Measurements from ENCODE around the gene UBR1. TPM values are rescaled to one million over a fixed set of nuclear protein-coding genes. Genes with fewer than 3 reads are reported as not detected.

Gene UBR1
- total RNA-seq, 1 experiment from 2014 or later = 22.6 TPM

- H3K9me2 ChIP-seq (replicated peaks; ENCODE audit: low read length) = no peaks in the 10 kb centered on the region
- H3K27me3 ChIP-seq (ENCODE audit: low read length) = no peaks in the 10 kb centered on the region
- DNase-seq = no peak
- no peaks in the 10 kb centered on the region for H3F3A ChIP-seq (ENCODE audit: low read length, unreplicated experiment)
- H3K36me3 ChIP-seq (ENCODE audit: low read depth, low read length) = peaks cover 3% of the 10 kb centered on the region
- H3K27ac ChIP-seq (ENCODE audit: low read length) = no peak overlapping the region
- POLR2A ChIA-PET (ENCODE audit: unreplicated experiment) = interaction anchor here (0.5 to 0.6 kb wide), 2 partner anchors 13 to 166 kb away, joined by 3 to 7 read pairs; no protein-coding TSS in a partner anchor
- H3K4me3 ChIP-seq (ENCODE audit: low read length) = no peak overlapping the region
- CTCF ChIA-PET = interaction anchor here (0.6 kb wide), 2 partner anchors 11 to 129 kb away, joined by 3 to 4 read pairs; no protein-coding TSS in a partner anchor
- no peaks in the 10 kb centered on the region for H4K20me1 ChIP-seq (ENCODE audit: low read length)
- TF ChIP-seq CTCF (conservative IDR thresholded peaks at IDR 0.05; ENCODE audit: low read depth, low read length) = no peak
- H3K4me1 ChIP-seq (ENCODE audit: insufficient read depth, low read length) = peaks cover 2% of the 10 kb centered on the region
- no peak overlapping the region for H3K4me2 ChIP-seq (ENCODE audit: low read length)
- no peaks in the 10 kb centered on the region for H3K79me2 ChIP-seq (ENCODE audit: low read length)
- no peaks in the 10 kb centered on the region for H3K9me3 ChIP-seq (ENCODE audit: low read length)
- H3K9ac ChIP-seq (ENCODE audit: low read length) = no peak overlapping the region
- no TSS peak for BruUV-seq (replicated peaks)
- intact Hi-C loops (cut with micrococcal nuclease) = no loop called here
- no peak overlapping the region for H2AFZ ChIP-seq (ENCODE audit: low read length)
- no peak for ATAC-seq
Observed at GRCh38 chr15:42940527-42940926, 165.3 kb downstream of the UBR1 start.

- POLR2A ChIA-PET (ENCODE audit: unreplicated experiment) = interaction anchor here (0.5 to 0.6 kb wide), 2 partner anchors 12 to 167 kb away, joined by 3 to 7 read pairs; no protein-coding TSS in a partner anchor
- CTCF ChIA-PET = no interaction called here
- H3K79me2 ChIP-seq (ENCODE audit: low read length) = no peaks in the 10 kb centered on the region
- TF ChIP-seq EZH2phosphoT487 (IDR thresholded peaks at IDR 0.05; ENCODE audit: borderline replicate concordance, low read length) (no peak), CTCF (conservative IDR thresholded peaks at IDR 0.05; ENCODE audit: low read depth, low read length) (no peak), EZH2 (IDR thresholded peaks at IDR 0.05; ENCODE audit: low read length, unreplicated experiment) (no peak)
- no peaks in the 10 kb centered on the region for H3K27me3 ChIP-seq (ENCODE audit: low read length)
- no peaks in the 10 kb centered on the region for H3K9me3 ChIP-seq (ENCODE audit: low read length)
- no peak overlapping the region for H3K4me2 ChIP-seq (ENCODE audit: low read length)
- no peak for DNase-seq
- no peak for ATAC-seq
- H3K9me2 ChIP-seq (replicated peaks; ENCODE audit: low read length) = no peaks in the 10 kb centered on the region
- H3K4me1 ChIP-seq (ENCODE audit: insufficient read depth, low read length) = peaks cover 6% of the 10 kb centered on the region
- no TSS peak for BruUV-seq (replicated peaks)
- H4K20me1 ChIP-seq (ENCODE audit: low read length) = no peaks in the 10 kb centered on the region
- H3K9ac ChIP-seq (ENCODE audit: low read length) = no peak overlapping the region
- intact Hi-C loops (cut with micrococcal nuclease) = no loop called here
- H3K36me3 ChIP-seq (ENCODE audit: low read depth, low read length) = peaks cover 3% of the 10 kb centered on the region
- H3F3A ChIP-seq (ENCODE audit: low read length, unreplicated experiment) = no peaks in the 10 kb centered on the region
- H3K4me3 ChIP-seq (ENCODE audit: low read length) = no peak overlapping the region
- no peak overlapping the region for H2AFZ ChIP-seq (ENCODE audit: low read length)
- H3K27ac ChIP-seq (ENCODE audit: low read length) = no peak overlapping the region
Observed at GRCh38 chr15:42939841-42940240, 166.0 kb downstream of the UBR1 start.

GRCh38 chr15:42937143-42937542 is 168.7 kb downstream of the UBR1 start:
- Histone ChIP-seq H3K27ac (ENCODE audit: low read length) (no peak overlapping the region), H3K4me3 (ENCODE audit: low read length) (no peak overlapping the region), H3K27me3 (ENCODE audit: low read length) (no peaks in the 10 kb centered on the region), H3K79me2 (ENCODE audit: low read length) (no peaks in the 10 kb centered on the region), H3K9ac (ENCODE audit: low read length) (no peak overlapping the region), H4K20me1 (ENCODE audit: low read length) (no peaks in the 10 kb centered on the region), H3K4me1 (ENCODE audit: insufficient read depth, low read length) (peaks cover 6% of the 10 kb centered on the region), H3K9me3 (ENCODE audit: low read length) (no peaks in the 10 kb centered on the region), H3F3A (ENCODE audit: low read length, unreplicated experiment) (no peaks in the 10 kb centered on the region), H3K9me2 (replicated peaks; ENCODE audit: low read length) (no peaks in the 10 kb centered on the region), H3K36me3 (ENCODE audit: low read depth, low read length) (no peaks in the 10 kb centered on the region), H2AFZ (ENCODE audit: low read length) (no peak overlapping the region), H3K4me2 (ENCODE audit: low read length) (no peak overlapping the region)
- no TSS peak for BruUV-seq (replicated peaks)
- CTCF ChIA-PET = no interaction called here
- no peak for ATAC-seq
- POLR2A ChIA-PET (ENCODE audit: unreplicated experiment) = no interaction called here
- intact Hi-C loops (cut with micrococcal nuclease) = no loop called here
- TF ChIP-seq CTCF (conservative IDR thresholded peaks at IDR 0.05; ENCODE audit: low read depth, low read length) (no peak), EZH2phosphoT487 (IDR thresholded peaks at IDR 0.05; ENCODE audit: borderline replicate concordance, low read length) (no peak), EZH2 (IDR thresholded peaks at IDR 0.05; ENCODE audit: low read length, unreplicated experiment) (no peak)
- DNase-seq = no peak
